Measurements from ENCODE around the gene GABRD. TPM values are rescaled to one million over a fixed set of nuclear protein-coding genes. Genes with fewer than 3 reads are reported as not detected.
"Not testable (repeated sequence)": the region's sequence is repeated elsewhere in the genome, so short reads cannot be mapped to it uniquely, and the experiment has no call there.

Gene GABRD
- total and polyA plus RNA-seq, 12 donors, result 0.72 to 6.6 (median 3.0) TPM; not detected in 1

DNA sequence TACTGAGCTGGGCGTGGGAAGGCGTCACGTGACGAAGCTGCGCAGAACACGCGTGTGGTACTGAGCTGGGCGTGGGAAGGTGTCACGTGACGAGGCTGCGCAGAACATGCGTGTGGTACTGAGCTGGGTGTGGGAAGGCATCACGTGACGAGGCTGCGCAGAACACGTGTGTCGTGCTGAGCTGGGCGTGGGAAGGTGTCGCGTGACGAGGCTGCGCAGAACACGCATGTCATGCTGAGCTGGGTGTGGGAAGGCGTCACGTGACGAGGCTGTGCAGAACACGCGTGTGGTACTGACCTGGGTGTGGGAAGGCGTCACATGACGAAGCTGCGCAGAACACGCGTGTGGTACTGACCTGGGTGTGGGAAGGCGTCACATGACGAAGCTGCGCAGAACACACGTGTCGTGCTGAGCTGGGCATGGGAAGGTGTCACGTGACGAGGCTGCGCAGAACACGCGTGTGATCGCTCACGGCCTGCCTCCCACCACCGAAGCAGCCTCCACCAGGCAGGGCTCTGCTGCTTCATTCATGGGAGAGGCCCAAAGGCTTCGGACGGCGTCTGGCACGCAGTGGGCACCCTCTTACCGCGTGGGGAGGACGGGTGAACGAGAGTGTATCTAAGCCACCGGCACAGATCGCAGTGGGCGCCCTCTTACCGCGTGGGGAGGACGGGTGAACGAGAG lies 39.5 kb upstream of the GABRD start:
- TF ChIP-seq POLR2A (IDR thresholded peaks at IDR 0.05), result no peak
- TF ChIP-seq, protein P1, sequence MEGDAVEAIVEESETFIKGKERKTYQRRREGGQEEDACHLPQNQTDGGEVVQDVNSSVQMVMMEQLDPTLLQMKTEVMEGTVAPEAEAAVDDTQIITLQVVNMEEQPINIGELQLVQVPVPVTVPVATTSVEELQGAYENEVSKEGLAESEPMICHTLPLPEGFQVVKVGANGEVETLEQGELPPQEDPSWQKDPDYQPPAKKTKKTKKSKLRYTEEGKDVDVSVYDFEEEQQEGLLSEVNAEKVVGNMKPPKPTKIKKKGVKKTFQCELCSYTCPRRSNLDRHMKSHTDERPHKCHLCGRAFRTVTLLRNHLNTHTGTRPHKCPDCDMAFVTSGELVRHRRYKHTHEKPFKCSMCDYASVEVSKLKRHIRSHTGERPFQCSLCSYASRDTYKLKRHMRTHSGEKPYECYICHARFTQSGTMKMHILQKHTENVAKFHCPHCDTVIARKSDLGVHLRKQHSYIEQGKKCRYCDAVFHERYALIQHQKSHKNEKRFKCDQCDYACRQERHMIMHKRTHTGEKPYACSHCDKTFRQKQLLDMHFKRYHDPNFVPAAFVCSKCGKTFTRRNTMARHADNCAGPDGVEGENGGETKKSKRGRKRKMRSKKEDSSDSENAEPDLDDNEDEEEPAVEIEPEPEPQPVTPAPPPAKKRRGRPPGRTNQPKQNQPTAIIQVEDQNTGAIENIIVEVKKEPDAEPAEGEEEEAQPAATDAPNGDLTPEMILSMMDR (IDR thresholded peaks at IDR 0.05), result no peak
- Histone ChIP-seq H3K27me3 (no peaks in the 10 kb centered on the region), H3K9me3 (replicated peaks in 1 of 3) (no peaks in the 10 kb centered on the region), H3K4me1 (replicated peaks in 1 of 2) (no peaks in the 10 kb centered on the region), H3K27ac (no peak overlapping the region), H3K4me3 (no peak overlapping the region), H3K36me3 (replicated peaks in 1 of 2) (no peaks in the 10 kb centered on the region)
- no peak for DNase-seq
- intact Hi-C loops (cut with DNase I), result no loop called here
- WGBS, 4 donors, result 89 to 94% (median 92%) methylated on average over 45 to 61 of the region's 61 CpGs

DNA sequence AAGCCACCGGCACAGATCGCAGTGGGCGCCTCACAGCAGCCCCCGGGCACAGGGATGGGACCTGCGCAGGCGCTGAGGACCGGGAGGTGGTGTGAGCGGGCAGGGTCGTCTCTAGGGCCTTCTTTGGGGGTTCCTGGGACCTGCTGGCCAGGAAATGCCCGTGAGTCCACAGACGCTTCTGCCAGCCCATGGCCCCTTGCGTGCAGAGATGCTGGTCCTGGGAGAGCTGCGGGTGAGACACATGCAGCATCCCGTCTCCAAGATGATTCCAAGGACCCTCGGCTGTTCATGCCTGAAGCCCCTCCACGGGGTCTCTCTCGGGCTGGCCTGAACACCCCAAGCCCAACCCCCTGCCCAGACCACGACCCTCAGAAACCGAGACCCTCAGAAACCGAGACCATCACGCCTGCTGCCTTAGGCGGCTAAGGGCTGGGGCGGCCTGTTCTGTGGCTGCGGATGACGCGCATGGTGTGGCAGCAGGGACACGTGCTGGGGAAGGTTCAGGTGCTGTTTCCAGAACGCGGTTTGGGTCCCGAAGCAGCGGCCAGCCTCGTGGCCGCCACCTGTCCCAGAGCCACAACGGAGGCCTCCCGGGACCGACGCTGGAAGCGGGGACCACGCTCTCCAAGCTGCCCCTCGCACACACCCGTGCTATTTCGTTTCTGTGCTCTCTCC lies 38.5 kb upstream of the GABRD start:
- no peak overlapping the region for H3K4me3 ChIP-seq
- 92 to 93% (median 93%) methylated on average over 20 to 42 of the region's 42 CpGs for WGBS, 4 donors
- no peaks in the 10 kb centered on the region for H3K27me3 ChIP-seq
- no peaks in the 10 kb centered on the region for H3K9me3 ChIP-seq (replicated peaks in 1 of 3)
- no peaks in the 10 kb centered on the region for H3K36me3 ChIP-seq (replicated peaks in 1 of 2)
- no peak overlapping the region for H3K27ac ChIP-seq
- no peak for DNase-seq
- TF ChIP-seq, protein P1 (IDR thresholded peaks at IDR 0.05), result no peak
- no peak for TF ChIP-seq POLR2A (IDR thresholded peaks at IDR 0.05)
- H3K4me1 ChIP-seq (replicated peaks in 1 of 2), result no peaks in the 10 kb centered on the region
- intact Hi-C loops (cut with DNase I), result no loop called here

DNA sequence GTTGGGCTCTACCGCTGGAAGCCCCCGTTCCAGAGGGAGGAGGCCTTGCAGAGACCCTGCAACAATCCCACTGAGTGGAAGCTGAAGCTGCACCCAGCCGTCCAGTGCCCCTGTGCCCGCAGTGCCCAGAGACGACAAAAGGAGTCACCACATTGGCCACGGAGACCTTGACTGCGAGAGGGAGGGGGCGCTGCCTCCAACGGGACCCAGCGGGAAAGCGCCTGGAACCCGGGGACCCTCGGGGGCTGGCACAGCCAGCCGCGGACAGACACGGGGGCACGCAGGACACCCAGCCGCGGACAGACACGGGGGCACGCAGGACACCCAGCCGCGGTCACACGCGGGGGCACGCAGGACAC lies 38.0 kb upstream of the GABRD start:
- 89 to 95% (median 92%) methylated on average over 8 to 26 of the region's 26 CpGs for WGBS, 4 donors
- intact Hi-C loops (cut with DNase I), result no loop called here
- H3K27me3 ChIP-seq, result no peaks in the 10 kb centered on the region
- TF ChIP-seq, protein P1 (IDR thresholded peaks at IDR 0.05), result no peak
- TF ChIP-seq POLR2A (IDR thresholded peaks at IDR 0.05), result no peak
- H3K27ac ChIP-seq, result no peak overlapping the region
- H3K4me3 ChIP-seq, result no peak overlapping the region
- no peaks in the 10 kb centered on the region for H3K4me1 ChIP-seq (replicated peaks in 1 of 2)
- no peaks in the 10 kb centered on the region for H3K36me3 ChIP-seq (replicated peaks in 1 of 2)
- H3K9me3 ChIP-seq (replicated peaks in 1 of 3), result no peaks in the 10 kb centered on the region
- DNase-seq, result no peak

DNA sequence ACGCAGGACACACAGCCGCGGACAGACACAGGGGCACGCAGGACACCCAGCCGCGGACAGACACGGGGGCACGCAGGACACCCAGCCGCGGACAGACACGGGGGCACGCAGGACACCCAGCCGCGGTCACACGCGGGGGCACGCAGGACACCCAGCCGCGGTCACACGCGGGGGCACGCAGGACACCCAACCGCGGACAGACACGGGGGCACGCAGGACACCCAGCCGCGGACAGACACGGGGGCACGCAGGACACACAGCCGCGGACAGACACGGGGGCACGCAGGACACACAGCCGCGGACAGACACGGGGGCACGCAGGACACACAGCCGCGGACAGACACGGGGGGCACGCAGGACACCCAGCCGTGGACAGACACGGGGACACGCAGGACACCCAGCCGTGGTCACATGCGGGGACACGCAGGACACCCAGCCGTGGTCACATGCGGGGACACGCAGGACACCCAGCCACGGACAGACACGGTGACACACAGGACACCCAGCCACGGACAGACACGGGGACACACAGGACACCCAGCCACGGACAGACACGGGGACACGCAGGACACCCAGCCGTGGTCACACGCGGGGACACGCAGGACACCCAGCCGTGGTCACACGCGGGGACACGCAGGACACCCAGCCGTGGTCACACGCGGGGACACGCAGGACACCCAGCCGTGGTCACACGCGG lies 37.4 kb upstream of the GABRD start:
- H3K9me3 ChIP-seq (replicated peaks in 1 of 3); H3K27ac ChIP-seq; H3K4me3 ChIP-seq; intact Hi-C loops (cut with DNase I); H3K36me3 ChIP-seq (replicated peaks in 1 of 2); DNase-seq; H3K4me1 ChIP-seq (replicated peaks in 1 of 2); H3K27me3 ChIP-seq: not testable (repeated sequence)
- WGBS, 4 donors, result 87 to 96% (median 93%) methylated on average over 19 to 71 of the region's 73 CpGs

All from adrenal gland (tissue), 12 donors.